T-helper 2 cell treated with Interferon-gamma antibody and Interleukin-4, amounts not matched to agents 100 ng/mL and 5 ng/mL, for 36 hours (primary cell): ENCODE measurements around the gene ATR. TPM values are rescaled to one million over a fixed set of nuclear protein-coding genes. Genes with fewer than 3 reads are reported as not detected.

Experiments
- intact Hi-C: fragments of 100-400 bp; cut with micrococcal nuclease; formaldehyde crosslinking; loops from one replicate; pipeline ENCODE4 v1.15.1; 2023
- total RNA-seq: library from RNA; stranded (reverse); gene quantifications from 2 replicates; pipeline ENCODE4 v1.2.3, GENCODE V29; 2022

Gene ATR
- total RNA-seq: 31.0 and 31.9 TPM in 2 replicates

- intact Hi-C loops: loop anchor here (1.0 to 10.0 kb wide), 9 partner anchors 18 to 1346 kb away; partner anchors contain the start of genes PLS1, PXYLP1, RNF7 and TRPC1
Measured at GRCh38 chr3:142578329-142579223, at the start of gene ATR. ATR (minus strand) TSS chr3:142578733; CDS start chr3:142578704, 29 bp downstream.

- intact Hi-C loops: no loop called here
Measured at GRCh38 chr3:142626971-142627370, 48.4 kb upstream of the ATR start.

- intact Hi-C loops: no loop called here
Measured at GRCh38 chr3:142625153-142625440, 46.6 kb upstream of the ATR start.

- intact Hi-C loops: no loop called here
Measured at GRCh38 chr3:142624341-142625152, 46.0 kb upstream of the ATR start.

- intact Hi-C loops: no loop called here
Measured at GRCh38 chr3:142623194-142623593, 44.7 kb upstream of the ATR start.

GRCh38 chr3:142622405-142622804 lies 43.9 kb upstream of the ATR start:
- intact Hi-C loops: no loop called here

- intact Hi-C loops: no loop called here
Measured at GRCh38 chr3:142618917-142619461, 40.5 kb upstream of the ATR start.

- intact Hi-C loops: no loop called here
Measured at GRCh38 chr3:142615171-142615570, 36.6 kb upstream of the ATR start.

GRCh38 chr3:142614059-142614626 lies 35.6 kb upstream of the ATR start:
- intact Hi-C loops: no loop called here

GRCh38 chr3:142613491-142613890 lies 35.0 kb upstream of the ATR start:
- intact Hi-C loops: no loop called here

GRCh38 chr3:142611206-142611605 lies 32.7 kb upstream of the ATR start:
- intact Hi-C loops: no loop called here

- intact Hi-C loops: no loop called here
Measured at GRCh38 chr3:142609136-142609535, 30.6 kb upstream of the ATR start.

- intact Hi-C loops: no loop called here
Measured at GRCh38 chr3:142608631-142609030, 30.1 kb upstream of the ATR start.

- intact Hi-C loops: loop anchor here (5.0 kb wide), 1 partner anchor 1193 kb away; no protein-coding TSS in a partner anchor
Measured at GRCh38 chr3:142604940-142605339, 26.4 kb upstream of the ATR start.

- intact Hi-C loops: loop anchor here (5.0 kb wide), 1 partner anchor 1191 kb away; no protein-coding TSS in a partner anchor
Measured at GRCh38 chr3:142603386-142603705, 24.8 kb upstream of the ATR start.

- intact Hi-C loops: loop anchor here (5.0 kb wide), 1 partner anchor 1191 kb away; no protein-coding TSS in a partner anchor
Measured at GRCh38 chr3:142602619-142603385, 24.3 kb upstream of the ATR start.

- intact Hi-C loops: loop anchor here (5.0 kb wide), 1 partner anchor 1189 kb away; no protein-coding TSS in a partner anchor
Measured at GRCh38 chr3:142601713-142602112, 23.2 kb upstream of the ATR start.

GRCh38 chr3:142597906-142598305 lies 19.4 kb upstream of the ATR start:
- intact Hi-C loops: loop anchor here (5.0 kb wide), 4 partner anchors 124 to 721 kb away; partner anchors contain the start of genes ATP1B3, TRPC1, U2SURP and XRN1

- intact Hi-C loops: loop anchor here (1.0 to 5.0 kb wide), 6 partner anchors 9 to 719 kb away; partner anchors contain the start of genes ATP1B3, ATR, TRPC1 and U2SURP
Measured at GRCh38 chr3:142596726-142597088, 18.2 kb upstream of the ATR start.

- intact Hi-C loops: loop anchor here (1.0 to 5.0 kb wide), 6 partner anchors 9 to 719 kb away; partner anchors contain the start of genes ATP1B3, ATR, TRPC1 and U2SURP
Measured at GRCh38 chr3:142595951-142596725, 17.6 kb upstream of the ATR start, which contains the start of gene PLS1. PLS1 (plus strand) TSS chr3:142596393; CDS start chr3:142664238, 67,845 bp downstream.
